MM.1S (cell line): ENCODE measurements around the gene ANKRD13D.

ENCODE experiments used
- DNase-seq: peaks from one replicate; pipeline ENCODE4 v3.0.0-alpha.2; 2015
- H2AFZ ChIP-seq: fragments of 300-600 bp; sonication (generic); 2 replicates; pipeline ENCODE4 v1.6.0; 2016; ENCODE audit warnings: antibody characterized with exemption, low read length
- H3F3A ChIP-seq: fragments of 300-600 bp; sonication (generic); 2 replicates; pipeline ENCODE4 v1.6.1; 2016; ENCODE audit warnings: mild to moderate bottlenecking, antibody characterized with exemption, low read length, moderate library complexity, mixed read lengths; ENCODE audit not compliant: insufficient read depth
- H3K27ac ChIP-seq: fragments of 300-600 bp; sonication (generic); 2 replicates; pipeline ENCODE4 v1.5.1; 2016; ENCODE audit warnings: mild to moderate bottlenecking, low read length
- H3K27me3 ChIP-seq: fragments of 300-600 bp; sonication (generic); replicated peaks from 2 replicates; pipeline ENCODE4 v1.6.0; 2016; ENCODE audit warnings: low read length; ENCODE audit not compliant: insufficient read depth
- H3K36me3 ChIP-seq: fragments of 300-600 bp; sonication (generic); replicated peaks from 2 replicates; pipeline ENCODE4 v1.6.1; 2016; ENCODE audit warnings: mild to moderate bottlenecking, low read length, mixed read lengths; ENCODE audit not compliant: insufficient read depth
- H3K4me1 ChIP-seq: fragments of 300-600 bp; sonication (generic); 2 replicates; pipeline ENCODE4 v1.6.1; 2016; ENCODE audit warnings: low read length, mixed read lengths
- H3K4me2 ChIP-seq: fragments of 300-600 bp; sonication (generic); 2 replicates; pipeline ENCODE4 v1.6.0; 2016; ENCODE audit warnings: low read depth, low read length
- H3K4me3 ChIP-seq: fragments of 300-600 bp; sonication (generic); 2 replicates; pipeline ENCODE4 v1.5.1; 2016; ENCODE audit warnings: low read length, mixed read lengths
- H3K79me2 ChIP-seq: fragments of 300-600 bp; sonication (generic); 2 replicates; pipeline ENCODE4 v1.6.1; 2016; ENCODE audit warnings: mixed run types, low read length, mixed read lengths
- H3K9ac ChIP-seq: fragments of 300-600 bp; sonication (generic); 2 replicates; pipeline ENCODE4 v1.6.1; 2016; ENCODE audit warnings: low read length, mixed read lengths
- H3K9me2 ChIP-seq: fragments of 300-600 bp; sonication (generic); replicated peaks from 2 replicates; pipeline ENCODE4 v1.6.1; 2016; ENCODE audit warnings: mild to moderate bottlenecking, low read length, mixed read lengths; ENCODE audit not compliant: insufficient read depth
- H3K9me3 ChIP-seq: fragments of 300-600 bp; sonication (generic); replicated peaks from 2 replicates; pipeline ENCODE4 v1.6.1; 2016; ENCODE audit warnings: mild to moderate bottlenecking, low read length, mixed read lengths; ENCODE audit not compliant: insufficient read depth
- H4K20me1 ChIP-seq: fragments of 300-600 bp; sonication (generic); 2 replicates; pipeline ENCODE4 v1.6.1; 2016; ENCODE audit warnings: mild to moderate bottlenecking, low read length, moderate library complexity, mixed read lengths; ENCODE audit not compliant: insufficient read depth
- EZH2 ChIP-seq: fragments of 300-600 bp; sonication (generic); optimal IDR thresholded peaks from 2 replicates; pipeline ENCODE3; 2017; ENCODE audit warnings: low read depth, mild to moderate bottlenecking, antibody characterized with exemption, low read length, mixed read lengths
- EZH2phosphoT487 ChIP-seq: fragments of 300-600 bp; sonication (generic); IDR thresholded peaks from 2 replicates; pipeline ENCODE4 v1.6.1; 2018; ENCODE audit warnings: antibody characterized with exemption, low read length
- TF ChIP-seq, protein P1 (sequence below): fragments of 300-600 bp; sonication (generic); IDR thresholded peaks from 2 replicates; pipeline ENCODE4 v1.5.1; 2016; ENCODE audit warnings: antibody characterized with exemption, low read length, mixed read lengths

Gene ANKRD13D

DNA sequence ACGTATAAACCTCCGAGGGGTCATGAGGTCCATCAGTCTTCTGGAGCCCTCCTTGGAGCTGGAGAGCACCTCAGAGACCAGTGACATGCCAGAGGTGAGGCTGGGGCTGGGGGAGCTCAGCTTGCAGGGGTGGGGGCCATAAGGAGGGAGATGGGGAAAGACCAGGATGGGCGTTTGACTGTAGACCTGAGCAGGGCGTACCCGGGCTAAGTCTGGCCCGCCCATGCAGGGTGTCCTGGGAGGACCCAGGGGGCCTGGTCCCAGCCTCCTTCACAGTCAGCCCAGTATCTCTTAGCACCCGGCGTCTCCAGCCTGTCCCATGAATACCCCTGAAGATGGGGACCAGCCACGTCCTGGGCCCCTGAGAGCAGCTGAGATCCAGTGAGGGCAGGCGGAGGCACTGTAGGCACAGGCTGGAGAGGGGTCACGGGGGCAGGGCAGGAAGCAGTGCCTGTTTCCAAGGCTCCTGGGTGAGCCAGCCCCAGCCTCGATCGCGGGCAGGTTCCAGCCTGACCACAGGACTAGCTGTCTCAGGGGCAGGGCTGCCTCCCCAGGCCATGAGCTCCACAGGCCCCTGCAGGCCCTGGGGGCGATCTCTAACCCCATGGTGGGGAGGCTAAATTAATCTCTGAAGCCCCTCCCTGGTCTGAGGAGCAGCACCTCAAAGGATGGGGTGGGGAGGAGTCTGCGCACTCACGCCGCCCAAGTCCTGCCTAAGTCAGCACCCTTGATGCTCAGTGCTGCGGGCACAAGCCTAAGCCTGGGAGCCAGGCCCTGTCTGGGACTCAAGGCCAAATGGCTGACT lies 21.3 kb downstream of the ANKRD13D start:
- H3K27ac ChIP-seq = no peak overlapping the region
- no peaks in the 10 kb centered on the region for H4K20me1 ChIP-seq
- H3K36me3 ChIP-seq = no peaks in the 10 kb centered on the region
- no peaks in the 10 kb centered on the region for H3K27me3 ChIP-seq
- DNase-seq = no peak
- H3K9ac ChIP-seq = no peak overlapping the region
- H2AFZ ChIP-seq = no peak overlapping the region
- no peak for TF ChIP-seq EZH2phosphoT487
- TF ChIP-seq, protein P1, sequence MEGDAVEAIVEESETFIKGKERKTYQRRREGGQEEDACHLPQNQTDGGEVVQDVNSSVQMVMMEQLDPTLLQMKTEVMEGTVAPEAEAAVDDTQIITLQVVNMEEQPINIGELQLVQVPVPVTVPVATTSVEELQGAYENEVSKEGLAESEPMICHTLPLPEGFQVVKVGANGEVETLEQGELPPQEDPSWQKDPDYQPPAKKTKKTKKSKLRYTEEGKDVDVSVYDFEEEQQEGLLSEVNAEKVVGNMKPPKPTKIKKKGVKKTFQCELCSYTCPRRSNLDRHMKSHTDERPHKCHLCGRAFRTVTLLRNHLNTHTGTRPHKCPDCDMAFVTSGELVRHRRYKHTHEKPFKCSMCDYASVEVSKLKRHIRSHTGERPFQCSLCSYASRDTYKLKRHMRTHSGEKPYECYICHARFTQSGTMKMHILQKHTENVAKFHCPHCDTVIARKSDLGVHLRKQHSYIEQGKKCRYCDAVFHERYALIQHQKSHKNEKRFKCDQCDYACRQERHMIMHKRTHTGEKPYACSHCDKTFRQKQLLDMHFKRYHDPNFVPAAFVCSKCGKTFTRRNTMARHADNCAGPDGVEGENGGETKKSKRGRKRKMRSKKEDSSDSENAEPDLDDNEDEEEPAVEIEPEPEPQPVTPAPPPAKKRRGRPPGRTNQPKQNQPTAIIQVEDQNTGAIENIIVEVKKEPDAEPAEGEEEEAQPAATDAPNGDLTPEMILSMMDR = no peak
- no peak for TF ChIP-seq EZH2
- H3F3A ChIP-seq = no peaks in the 10 kb centered on the region; the same call in 1 of the 2 replicates
- no peaks in the 10 kb centered on the region for H3K79me2 ChIP-seq
- no peak overlapping the region for H3K4me3 ChIP-seq
- no peak overlapping the region for H3K4me2 ChIP-seq
- H3K4me1 ChIP-seq = no peaks in the 10 kb centered on the region
- H3K9me2 ChIP-seq = no peaks in the 10 kb centered on the region
- no peaks in the 10 kb centered on the region for H3K9me3 ChIP-seq

DNA sequence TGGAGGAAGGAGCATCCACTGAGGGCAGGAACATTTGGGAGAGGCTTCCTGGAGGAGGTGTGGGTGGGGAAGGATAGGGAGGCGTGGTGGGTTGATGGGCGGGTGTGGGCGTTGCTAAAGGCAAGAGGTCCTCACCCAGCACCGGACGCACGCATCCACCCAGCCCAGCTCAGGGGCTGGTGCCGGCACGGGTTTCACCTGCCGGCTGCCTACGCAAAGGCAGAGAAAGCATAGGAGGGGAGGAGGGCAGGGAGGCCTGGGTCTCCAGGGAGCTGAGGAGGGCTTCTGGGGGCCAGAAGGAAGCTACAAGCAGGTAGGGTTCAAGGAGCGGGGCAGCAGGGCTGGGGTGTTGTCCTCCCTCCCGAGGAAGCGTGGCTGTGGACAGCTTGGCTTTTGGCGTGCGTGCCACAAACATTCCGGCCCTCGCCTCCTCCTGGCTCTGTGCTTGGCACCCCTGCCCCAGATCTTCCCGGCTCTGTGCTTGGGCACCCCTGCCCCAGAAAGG lies 22.0 kb downstream of the ANKRD13D start:
- no peaks in the 10 kb centered on the region for H3K9me2 ChIP-seq

DNA sequence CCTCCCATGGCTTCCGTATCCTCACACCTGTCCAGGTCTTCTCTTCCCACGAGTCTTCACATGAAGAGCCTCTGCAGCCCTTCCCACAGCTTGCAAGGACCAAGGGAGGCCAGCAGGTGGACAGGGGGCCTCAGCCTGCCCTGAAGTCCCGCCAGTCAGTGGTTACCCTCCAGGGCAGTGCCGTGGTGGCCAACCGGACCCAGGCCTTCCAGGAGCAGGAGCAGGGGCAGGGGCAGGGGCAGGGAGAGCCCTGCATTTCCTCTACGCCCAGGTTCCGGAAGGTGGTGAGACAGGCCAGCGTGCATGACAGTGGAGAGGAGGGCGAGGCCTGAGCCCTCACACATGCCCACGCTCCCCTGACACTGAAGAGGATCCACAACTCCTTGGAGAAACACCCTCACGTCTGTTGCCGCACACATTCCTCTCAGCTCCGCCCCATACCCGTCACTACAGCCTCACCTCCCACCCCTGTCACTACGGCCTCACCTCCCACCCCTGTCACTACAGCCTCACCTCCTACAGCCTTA lies 22.5 kb downstream of the ANKRD13D start:
- Histone ChIP-seq H3F3A (no peaks in the 10 kb centered on the region; the same call in 1 of the 2 replicates), H3K4me2 (no peak overlapping the region), H3K4me3 (no peak overlapping the region), H3K27me3 (no peaks in the 10 kb centered on the region), H3K27ac (no peak overlapping the region), H3K36me3 (no peaks in the 10 kb centered on the region), H3K9ac (no peak overlapping the region), H3K9me2 (no peaks in the 10 kb centered on the region), H4K20me1 (no peaks in the 10 kb centered on the region), H3K4me1 (no peaks in the 10 kb centered on the region), H2AFZ (no peak overlapping the region), H3K9me3 (no peaks in the 10 kb centered on the region), H3K79me2 (no peaks in the 10 kb centered on the region)
- TF ChIP-seq, protein P1 = no peak
- no peak for TF ChIP-seq EZH2phosphoT487
- TF ChIP-seq EZH2 = no peak
- no peak for DNase-seq

More for the DNA sequence above, 22.0 kb downstream of the ANKRD13D start:
- no peaks in the 10 kb centered on the region; the same call in 1 of the 2 replicates for H3F3A ChIP-seq
- H3K4me1 ChIP-seq = no peaks in the 10 kb centered on the region
- no peak for TF ChIP-seq EZH2
- TF ChIP-seq, protein P1 = no peak
- TF ChIP-seq EZH2phosphoT487 = no peak
- H3K36me3 ChIP-seq = no peaks in the 10 kb centered on the region
- DNase-seq = no peak
- no peak overlapping the region for H3K4me2 ChIP-seq
- no peaks in the 10 kb centered on the region for H3K9me3 ChIP-seq
- H3K4me3 ChIP-seq = no peak overlapping the region
- H2AFZ ChIP-seq = no peak overlapping the region
- no peaks in the 10 kb centered on the region for H3K27me3 ChIP-seq
- H3K79me2 ChIP-seq = no peaks in the 10 kb centered on the region
- H3K27ac ChIP-seq = no peak overlapping the region
- H4K20me1 ChIP-seq = no peaks in the 10 kb centered on the region
- no peak overlapping the region for H3K9ac ChIP-seq
